HepG2 (cell line): Measurements from ENCODE around the gene ELAVL3. TPM values are rescaled to one million over a fixed set of nuclear protein-coding genes. Genes with fewer than 3 reads are reported as not detected.

Experiments used
- CTCF ChIP-seq: sonication (generic); formaldehyde crosslinking; IDR thresholded peaks from 2 replicates; pipeline ENCODE4 v1.5.0; 2020; ENCODE audit warnings: mild to moderate bottlenecking, missing genetic modification reagents, moderate library complexity
- ELF3 ChIP-seq: IDR thresholded peaks from 2 replicates; pipeline ENCODE4 v1.6.1; 2016; ENCODE audit warnings: missing genetic modification reagents, missing compliant biosample characterization
- FOSL2 ChIP-seq: sonication (generic); formaldehyde crosslinking; IDR thresholded peaks from 2 replicates; pipeline ENCODE4 v1.4.0; 2020; ENCODE audit warnings: missing genetic modification reagents
- FOXA1 ChIP-seq, 2 experiments: fragments of 450-650 bp in 1 of 2; sonication (generic) in 1 of 2; formaldehyde crosslinking in 1 of 2; IDR thresholded peaks; 2 replicates each; pipeline versions ENCODE4 v1.4.0 to v1.6.1; 2016 to 2020; ENCODE audit warnings: missing genetic modification reagents in 1 of 2
- FOXO4 ChIP-seq: sonication (generic); formaldehyde crosslinking; conservative IDR thresholded peaks from 2 replicates; pipeline ENCODE4 v1.8.1; 2023; ENCODE audit warnings: missing genetic modification reagents
- FOXP4 ChIP-seq: sonication (generic); formaldehyde crosslinking; IDR thresholded peaks from 2 replicates; pipeline ENCODE4 v1.4.0; 2020; ENCODE audit warnings: missing genetic modification reagents
- HES4 ChIP-seq: sonication (generic); formaldehyde crosslinking; IDR thresholded peaks from 2 replicates; pipeline ENCODE4 v1.9.0; 2021; ENCODE audit warnings: mild to moderate bottlenecking, missing genetic modification reagents, borderline replicate concordance
- HNRNPH1 ChIP-seq: fragments of 200-400 bp; formaldehyde crosslinking; optimal IDR thresholded peaks from 2 replicates; pipeline ENCODE3; 2017; ENCODE audit warnings: mild to moderate bottlenecking, low read depth, low read length
- NR0B2 ChIP-seq: sonication (generic); formaldehyde crosslinking; IDR thresholded peaks from 2 replicates; pipeline ENCODE4 v1.4.0; 2020; ENCODE audit warnings: mild to moderate bottlenecking, missing genetic modification reagents
- RAD21 ChIP-seq: fragments of 450-650 bp; formaldehyde crosslinking; IDR thresholded peaks from 2 replicates; pipeline ENCODE4 v1.5.0; 2020; ENCODE audit warnings: mild to moderate bottlenecking
- SMC3 ChIP-seq: IDR thresholded peaks from 2 replicates; pipeline ENCODE4 v1.6.1; 2011; ENCODE audit warnings: low read length, improper control_type of control experiment
- ZBTB33 ChIP-seq: sonication (generic); formaldehyde crosslinking; IDR thresholded peaks from 2 replicates; pipeline ENCODE4 v1.4.0; 2020; ENCODE audit warnings: missing genetic modification reagents
- ZBTB43 ChIP-seq: sonication (generic); formaldehyde crosslinking; conservative IDR thresholded peaks from 2 replicates; pipeline ENCODE4 v1.4.0; 2020; ENCODE audit warnings: missing genetic modification reagents
- ZFP91 ChIP-seq: sonication (generic); formaldehyde crosslinking; IDR thresholded peaks from 2 replicates; pipeline ENCODE4 v1.9.0; 2022; ENCODE audit warnings: missing genetic modification reagents, mild to moderate bottlenecking, borderline replicate concordance
- ZNF10 ChIP-seq: sonication (generic); formaldehyde crosslinking; IDR thresholded peaks from 2 replicates; pipeline ENCODE4 v1.4.0; 2020; ENCODE audit warnings: mild to moderate bottlenecking, low read depth, missing genetic modification reagents, borderline replicate concordance
- ZNF569 ChIP-seq: sonication (generic); formaldehyde crosslinking; IDR thresholded peaks from 2 replicates; pipeline ENCODE4 v1.5.0; 2020; ENCODE audit warnings: mild to moderate bottlenecking, missing genetic modification reagents, moderate library complexity, borderline replicate concordance
- ZNF678 ChIP-seq: sonication (generic); formaldehyde crosslinking; IDR thresholded peaks from 2 replicates; pipeline ENCODE4 v1.4.0; 2020; ENCODE audit warnings: mild to moderate bottlenecking, missing genetic modification reagents
- polyA plus RNA-seq, 8 experiments: library from polyadenylated mRNA; depleted of rRNA in 3 of 8; stranded (reverse) in 7 of 8; unstranded in 1 of 8; fragments of >200 nt; fragmentation: Illumina TruSeq in 4 of 8; extraction: Trizol in 4 of 8; gene quantifications; 2 replicates each; pipeline versions ENCODE4 v1.2.1 to v1.2.3, GENCODE V29; 2011 to 2016; ENCODE audit warnings: low read depth in 4 of 8, missing spikeins in 1 of 8, mixed read lengths in 1 of 8; ENCODE audit not compliant: insufficient read depth in 1 of 8
- total RNA-seq, 5 experiments: library from RNA; depleted of rRNA; stranded (reverse); fragments of >200 nt; fragmentation: Illumina TruSeq; extraction: Trizol; gene quantifications; 2 replicates each; pipeline ENCODE4 v1.2.3, GENCODE V29; 2016; ENCODE audit warnings: low read depth in 1 of 5

Gene ELAVL3
- total and polyA plus RNA-seq, 2 of the 13 experiments (the other 11 are each of a cell fraction or from before 2014, with no cell fraction given): 0.03 TPM; not detected in 1

GRCh38 chr19:11496391-11497163, 15.7 kb upstream of the ELAVL3 start (continued):
- no peak for TF ChIP-seq ZNF10 (CRISPR knock-in tag)
- TF ChIP-seq CTCF: peak; percentile 65
- no peak for TF ChIP-seq FOXP4 (CRISPR knock-in tag)
- TF ChIP-seq NR0B2: no peak
- no peak for TF ChIP-seq HES4 (CRISPR knock-in tag)
- TF ChIP-seq FOXO4 (CRISPR knock-in tag): no peak
- TF ChIP-seq SMC3: peak; percentile 28; the same call in 1 of the 2 replicates
- TF ChIP-seq ELF3 (CRISPR knock-in tag): no peak
- TF ChIP-seq ZNF678 (CRISPR knock-in tag): no peak
- TF ChIP-seq ZNF569 (CRISPR knock-in tag): no peak
- TF ChIP-seq FOSL2 (CRISPR knock-in tag): peak; percentile 77
- 0 out of 2 replicates have a peak, but pooled peaks have one; percentile 30 for TF ChIP-seq RAD21 (CRISPR knock-in tag)
- no peak for TF ChIP-seq HNRNPH1
- peak; percentile 83; the same call in 1 of the 2 replicates for TF ChIP-seq ZBTB33 (CRISPR knock-in tag)
- no peak for TF ChIP-seq FOXA1 (IDR thresholded peaks at IDR 0.05)
- TF ChIP-seq FOXA1 (CRISPR knock-in tag; IDR thresholded peaks at IDR 0.05): no peak
- TF ChIP-seq ZBTB43 (CRISPR knock-in tag): no peak
- peak; percentile 34; the same call in 1 of the 2 replicates for TF ChIP-seq ZFP91
